CD14-positive monocyte (primary cell): ENCODE measurements around the gene GJB2. TPM values are rescaled to one million over a fixed set of nuclear protein-coding genes. Genes with fewer than 3 reads are reported as not detected.

Source experiments
- DNase-seq, 3 donors: peaks; one replicate each; pipeline ENCODE4 v3.0.0-alpha.2; 2011 to 2022
- H2AFZ ChIP-seq: 2 replicates; pipeline ENCODE4 v1.6.0; 2012; ENCODE audit warnings: mild to moderate bottlenecking, low read depth, low read length, inconsistent platforms; ENCODE audit not compliant: insufficient read depth, poor library complexity, severe bottlenecking
- H3K27ac ChIP-seq, 2 donors: 1 replicate in 1 of 2; 2 replicates in 1 of 2; pipeline ENCODE4 v1.5.1; 2012 to 2013; ENCODE audit warnings: low read length in 2 of 2, control low read depth in 1 of 2, inconsistent platforms in 1 of 2, low read depth in 1 of 2, mild to moderate bottlenecking in 1 of 2
- H3K27me3 ChIP-seq, 2 donors: one replicate each; pipeline versions ENCODE4 v1.6.0 to v1.6.1; 2011 to 2013; ENCODE audit warnings: low read length in 2 of 2; ENCODE audit not compliant: control insufficient read depth in 2 of 2, insufficient read depth in 2 of 2
- H3K36me3 ChIP-seq, 2 donors: replicated peaks in 1 of 2; 1 replicate in 1 of 2; 2 replicates in 1 of 2; pipeline versions ENCODE4 v1.5.1 to v1.6.1; 2012 to 2013; ENCODE audit warnings: low read length in 2 of 2, control low read depth in 1 of 2, inconsistent platforms in 1 of 2, mild to moderate bottlenecking in 1 of 2; ENCODE audit not compliant: insufficient read depth in 2 of 2, control insufficient read depth in 1 of 2
- H3K4me1 ChIP-seq, 2 donors: 1 replicate in 1 of 2; 2 replicates in 1 of 2; pipeline versions ENCODE4 v1.5.1 to v1.6.1; 2012 to 2013; ENCODE audit warnings: low read length in 2 of 2, control low read depth in 1 of 2, inconsistent platforms in 1 of 2, mild to moderate bottlenecking in 1 of 2, moderate library complexity in 1 of 2; ENCODE audit not compliant: insufficient read depth in 2 of 2, control insufficient read depth in 1 of 2
- H3K4me2 ChIP-seq: replicated peaks from 2 replicates; pipeline ENCODE3; 2012; ENCODE audit warnings: low read length, moderate library complexity, mild to moderate bottlenecking; ENCODE audit not compliant: poor library complexity, severe bottlenecking; ENCODE audit errors: extremely low read depth
- H3K4me3 ChIP-seq, 3 experiments: fragments of 200-600 bp in 1 of 3; sonication (generic) in 1 of 3; replicated peaks in 1 of 3; 1 replicate in 2 of 3; 2 replicates in 1 of 3; pipeline ENCODE4 v1.5.1; 2011 to 2013; ENCODE audit warnings: low read length in 3 of 3, mild to moderate bottlenecking in 3 of 3, control low read depth in 2 of 3, low read depth in 2 of 3, inconsistent platforms in 1 of 3, moderate library complexity in 1 of 3
- H3K79me2 ChIP-seq: 2 replicates; pipeline ENCODE4 v1.6.0; 2012; ENCODE audit warnings: mild to moderate bottlenecking, control low read depth, inconsistent platforms, low read length, moderate library complexity; ENCODE audit not compliant: insufficient read depth
- H3K9ac ChIP-seq: 2 replicates; pipeline ENCODE4 v1.6.0; 2017; ENCODE audit warnings: low read length, mild to moderate bottlenecking; ENCODE audit not compliant: insufficient read depth, poor library complexity, severe bottlenecking
- H3K9me3 ChIP-seq, 2 donors: replicated peaks in 1 of 2; 1 replicate in 1 of 2; 2 replicates in 1 of 2; pipeline versions ENCODE4 v1.5.1 to v1.6.1; 2012 to 2013; ENCODE audit warnings: low read length in 2 of 2, control low read depth in 1 of 2; ENCODE audit not compliant: control insufficient read depth in 1 of 2, insufficient read depth in 1 of 2
- H4K20me1 ChIP-seq: 2 replicates; pipeline ENCODE4 v1.6.0; 2012; ENCODE audit warnings: mild to moderate bottlenecking, low read length, control low read depth, moderate library complexity; ENCODE audit not compliant: insufficient read depth
- H3K27ac Mint-ChIP-seq, 7 donors: one replicate each; pipeline ENCODE4 v1.8.0; 2020; ENCODE audit warnings: mild to moderate bottlenecking in 7 of 7, mixed read lengths in 7 of 7, moderate library complexity in 6 of 7, inconsistent platforms in 2 of 7
- H3K27me3 Mint-ChIP-seq, 3 donors: one replicate each; pipeline ENCODE4 v1.8.0; 2021 to 2022; ENCODE audit warnings: low read depth in 3 of 3, mild to moderate bottlenecking in 3 of 3, mixed read lengths in 3 of 3, moderate library complexity in 3 of 3, inconsistent platforms in 1 of 3
- H3K36me3 Mint-ChIP-seq, 2 donors: one replicate each; pipeline ENCODE4 v1.8.0; 2020; ENCODE audit warnings: mixed read lengths in 2 of 2, inconsistent platforms in 1 of 2, mild to moderate bottlenecking in 1 of 2
- H3K4me1 Mint-ChIP-seq: one replicate; pipeline ENCODE4 v1.8.0; 2020; ENCODE audit warnings: mild to moderate bottlenecking, mixed read lengths
- H3K4me3 Mint-ChIP-seq, 2 donors: one replicate each; pipeline ENCODE4 v1.8.0; 2020; ENCODE audit warnings: mild to moderate bottlenecking in 2 of 2, mixed read lengths in 2 of 2, moderate library complexity in 1 of 2
- H3K9me3 Mint-ChIP-seq, 7 donors: one replicate each; pipeline ENCODE4 v1.8.0; 2020 to 2022; ENCODE audit warnings: mixed read lengths in 7 of 7, mild to moderate bottlenecking in 6 of 7, moderate library complexity in 6 of 7, inconsistent platforms in 2 of 7
- CTCF ChIP-seq: fragments of 200-600 bp; IDR thresholded peaks from one replicate; pipeline ENCODE4 v1.8.0; 2022; ENCODE audit warnings: antibody characterized with exemption, mild to moderate bottlenecking
- WGBS: methylation state at CpG from one replicate; pipeline ENCODE4 v1.1.5; 2013; ENCODE audit warnings: missing lambda C conversion rate; ENCODE audit not compliant: insufficient coverage; 5-methylcytosine and 5-hydroxymethylcytosine counted together
- intact Hi-C, 2 donors: fragments of 100-400 bp; cut with micrococcal nuclease; formaldehyde crosslinking; loops; one replicate each; pipeline versions ENCODE4 v1.15.0 to v1.15.1; 2023
- polyA plus RNA-seq, 3 donors: library from polyadenylated mRNA; depleted of rRNA in 1 of 3; unstranded in 2 of 3; stranded (reverse) in 1 of 3; fragments of 300-500 nt in 2 of 3; fragments of >200 nt in 1 of 3; fragmentation: Illumina TruSeq in 2 of 3; gene quantifications; 1 replicate in 2 of 3; 2 replicates in 1 of 3; pipeline ENCODE4 v1.2.3, GENCODE V29; 2012 to 2021

GJB2 gene
- polyA plus RNA-seq, 3 donors = 0.41 TPM; not detected in 2

GRCh38 chr13:20219577-20219976 is 26.8 kb upstream of the GJB2 start:
- Histone ChIP-seq H3K4me2 (no peak overlapping the region), H3K4me1 (peaks cover 40 to 42% of the 10 kb centered on the region in 2 donors), H3K4me3 (no peak overlapping the region), H3K27me3 (no peaks in the 10 kb centered on the region), H3K27ac (no peak overlapping the region), H3K36me3 (no peaks in the 10 kb centered on the region), H2AFZ (no peak overlapping the region), H3K9me3 (no peaks in the 10 kb centered on the region), H4K20me1 (no peaks in the 10 kb centered on the region), H3K79me2 (no peaks in the 10 kb centered on the region), H3K9ac (no peak overlapping the region)
- Mint-ChIP-seq H3K4me1 (peaks cover 44% of the 10 kb centered on the region), H3K36me3 (peaks cover 5% of the 10 kb centered on the region in 2 donors), H3K4me3 (no peak overlapping the region), H3K27me3 (peaks cover 0 to 2% (median 0%) of the 10 kb centered on the region in 3 donors), H3K9me3 (peaks cover 0 to 3% (median 0%) of the 10 kb centered on the region in 7 donors), H3K27ac (peak overlapping the region in 5 of 7 donors; percentile 5 to 63 (median 41))
- intact Hi-C loops = no loop called here
- DNase-seq = peak in 2 of 3 donors; percentile 19 to 31
- TF ChIP-seq CTCF = no peak

- WGBS = 92% methylated on average over 2 of the region's 3 CpGs
- H3K36me3 Mint-ChIP-seq = no peaks in the 10 kb centered on the region
- H3K9me3 Mint-ChIP-seq = peaks cover 5 to 15% (median 11%) of the 10 kb centered on the region in 7 donors
- Histone ChIP-seq H3K27ac (no peak overlapping the region), H3K79me2 (no peaks in the 10 kb centered on the region), H3K4me2 (no peak overlapping the region), H3K9me3 (peaks cover 0 to 5% of the 10 kb centered on the region in 2 donors), H3K27me3 (no peaks in the 10 kb centered on the region), H2AFZ (no peak overlapping the region), H3K9ac (no peak overlapping the region), H3K4me1 (peaks cover 30 to 39% of the 10 kb centered on the region in 2 donors), H4K20me1 (no peaks in the 10 kb centered on the region), H3K4me3 (no peak overlapping the region), H3K36me3 (no peaks in the 10 kb centered on the region)
- DNase-seq = no peak
- peaks cover 0 to 2% (median 2%) of the 10 kb centered on the region in 3 donors for H3K27me3 Mint-ChIP-seq
- intact Hi-C loops = no loop called here
- H3K4me3 Mint-ChIP-seq = no peak overlapping the region
- peaks cover 40% of the 10 kb centered on the region for H3K4me1 Mint-ChIP-seq
- no peak for TF ChIP-seq CTCF
- no peak overlapping the region for H3K27ac Mint-ChIP-seq
Measured at GRCh38 chr13:20217168-20217567, 24.4 kb upstream of the GJB2 start.
